Stomach (tissue), 9 donors: Measurements from ENCODE around the gene KRT85. TPM values are rescaled to one million over a fixed set of nuclear protein-coding genes. Genes with fewer than 3 reads are reported as not detected.

Experiments
- DNase-seq, 2 donors: peaks; one replicate each; pipeline versions ENCODE4 v3.0.0 to v3.0.0-alpha.2; 2013 to 2019
- H3K27ac ChIP-seq, 5 donors: fragments of 200-600 bp in 4 of 5; sonication (generic) in 4 of 5; one replicate each; pipeline ENCODE4 v1.5.1; 2013 to 2019; ENCODE audit warnings: mild to moderate bottlenecking in 1 of 5, moderate library complexity in 1 of 5
- H3K27me3 ChIP-seq, 3 donors: fragments of 200-600 bp; sonication (generic); one replicate each; pipeline ENCODE4 v1.5.1; 2017 to 2019; ENCODE audit warnings: mixed run types in 1 of 3
- H3K36me3 ChIP-seq, 4 donors: fragments of 200-600 bp; sonication (generic); 1 replicate in 3 of 4; 2 replicates in 1 of 4; pipeline ENCODE4 v1.5.1; 2016 to 2019
- H3K4me1 ChIP-seq, 4 donors: fragments of 200-600 bp; sonication (generic); one replicate each; pipeline ENCODE4 v1.5.1; 2016 to 2019
- H3K4me3 ChIP-seq, 4 donors: fragments of 200-600 bp; sonication (generic) in 3 of 4; one replicate each; pipeline ENCODE4 v1.5.1; 2016 to 2019; ENCODE audit warnings: mild to moderate bottlenecking in 1 of 4
- H3K9me3 ChIP-seq, 4 donors: fragments of 200-600 bp; sonication (generic); one replicate each; pipeline ENCODE4 v1.5.1; 2016 to 2019
- EP300 ChIP-seq: sonication (generic); formaldehyde crosslinking; IDR thresholded peaks from one replicate; pipeline ENCODE4 v1.6.1; 2017; ENCODE audit warnings: antibody characterized with exemption
- POLR2A ChIP-seq, 4 donors: fragments of 450-650 bp; IDR thresholded peaks; one replicate each; pipeline ENCODE4 v1.6.1; 2016; ENCODE audit warnings: antibody characterized with exemption in 4 of 4, control low read depth in 2 of 4, mild to moderate bottlenecking in 1 of 4, moderate library complexity in 1 of 4
- POLR2AphosphoS5 ChIP-seq, 3 donors: sonication (generic); formaldehyde crosslinking; IDR thresholded peaks; one replicate each; pipeline ENCODE4 v1.6.1; 2016; ENCODE audit warnings: antibody characterized with exemption in 3 of 3
- WGBS, 5 donors: extraction: QIAGEN DNeasy Blood & Tissue Kit in 3 of 5; methylation state at CpG; one replicate each; pipeline versions ENCODE4 v1.1.5 to v1.1.7; 2013 to 2018; 5-methylcytosine and 5-hydroxymethylcytosine counted together
- intact Hi-C: fragments of 100-400 bp; cut with DNase I; formaldehyde crosslinking; loops from one replicate; pipeline ENCODE4 v1.15.1; 2023; ENCODE audit warnings: low total_unique reads
- polyA plus RNA-seq, 3 donors: library from polyadenylated mRNA; stranded (reverse); fragments of 200-250 nt; gene quantifications; one replicate each; pipeline ENCODE4 v1.2.3, GENCODE V29; 2013
- total RNA-seq, 5 donors: library from RNA; depleted of rRNA; stranded (reverse); fragments of >200 nt; gene quantifications; one replicate each; pipeline versions ENCODE4 v1.1.0 to v1.2.3, GENCODE V29; 2014 to 2016
- TF ChIP-seq, protein P1 (sequence below), 7 experiments: fragments of 450-650 bp in 4 of 7; fragments of 200-600 bp in 3 of 7; sonication (generic) in 3 of 7; IDR thresholded peaks; one replicate each; pipeline ENCODE4 v1.5.1; 2016 to 2019; ENCODE audit warnings: antibody characterized with exemption in 7 of 7, control low read depth in 2 of 7, mild to moderate bottlenecking in 1 of 7
- donor health status: healthy with polysubstance abuse.
- donor health status: Bipolar disorder and iron deficiency.
- donor health status: healthy.

The KRT85 gene
- total and polyA plus RNA-seq, 8 donors = not detected

DNA sequence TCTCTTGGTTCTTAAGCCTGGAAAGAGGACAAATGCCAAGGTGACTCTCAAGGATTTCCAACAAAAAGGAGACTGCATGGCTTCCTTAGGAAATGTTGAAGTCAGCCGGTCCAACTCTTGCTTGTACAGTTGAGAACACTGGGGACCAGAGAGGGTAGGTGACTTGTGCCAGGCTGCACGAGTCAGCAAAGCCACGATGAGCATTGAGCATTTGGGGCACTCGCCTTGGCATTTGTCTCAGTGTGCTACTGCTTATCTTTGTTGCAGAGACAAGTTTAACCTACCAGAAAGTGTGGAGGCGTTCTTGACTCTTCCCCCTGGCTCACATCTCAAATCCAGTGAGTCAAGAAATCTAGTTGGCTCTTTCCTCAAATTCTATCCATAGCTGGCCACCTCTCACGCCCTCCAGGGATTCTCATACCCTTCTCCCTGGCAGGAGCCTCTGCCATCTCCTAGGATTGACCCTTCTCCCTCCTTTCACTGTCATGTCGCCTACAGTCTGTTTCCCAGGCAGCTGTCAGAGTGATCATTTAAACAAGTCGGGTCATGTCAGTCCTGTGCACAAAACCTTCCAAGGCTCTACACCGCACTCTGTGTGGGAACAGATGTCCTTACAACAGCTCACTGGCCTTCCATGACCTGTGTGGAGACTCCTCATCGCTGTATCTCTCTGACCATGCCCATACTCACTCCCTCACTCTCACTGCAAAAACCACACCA lies 28.9 kb downstream of the KRT85 start:
- Histone ChIP-seq H3K4me1 (no peaks in the 10 kb centered on the region), H3K27me3 (peaks cover 0 to 3% (median 0%) of the 10 kb centered on the region in 3 donors), H3K27ac (no peak overlapping the region), H3K36me3 (no peaks in the 10 kb centered on the region), H3K9me3 (peaks cover 3 to 17% (median 12%) of the 10 kb centered on the region in 4 donors), H3K4me3 (no peak overlapping the region)
- WGBS, 5 donors = 82 to 88% (median 85%) methylated on average over 10 of the region's 10 CpGs
- intact Hi-C loops = no loop called here
- no peak for DNase-seq
- no peak for TF ChIP-seq POLR2AphosphoS5 (IDR thresholded peaks at IDR 0.05)
- TF ChIP-seq EP300 = no peak
- TF ChIP-seq POLR2A (IDR thresholded peaks at IDR 0.05) = no peak
- TF ChIP-seq, protein P1, sequence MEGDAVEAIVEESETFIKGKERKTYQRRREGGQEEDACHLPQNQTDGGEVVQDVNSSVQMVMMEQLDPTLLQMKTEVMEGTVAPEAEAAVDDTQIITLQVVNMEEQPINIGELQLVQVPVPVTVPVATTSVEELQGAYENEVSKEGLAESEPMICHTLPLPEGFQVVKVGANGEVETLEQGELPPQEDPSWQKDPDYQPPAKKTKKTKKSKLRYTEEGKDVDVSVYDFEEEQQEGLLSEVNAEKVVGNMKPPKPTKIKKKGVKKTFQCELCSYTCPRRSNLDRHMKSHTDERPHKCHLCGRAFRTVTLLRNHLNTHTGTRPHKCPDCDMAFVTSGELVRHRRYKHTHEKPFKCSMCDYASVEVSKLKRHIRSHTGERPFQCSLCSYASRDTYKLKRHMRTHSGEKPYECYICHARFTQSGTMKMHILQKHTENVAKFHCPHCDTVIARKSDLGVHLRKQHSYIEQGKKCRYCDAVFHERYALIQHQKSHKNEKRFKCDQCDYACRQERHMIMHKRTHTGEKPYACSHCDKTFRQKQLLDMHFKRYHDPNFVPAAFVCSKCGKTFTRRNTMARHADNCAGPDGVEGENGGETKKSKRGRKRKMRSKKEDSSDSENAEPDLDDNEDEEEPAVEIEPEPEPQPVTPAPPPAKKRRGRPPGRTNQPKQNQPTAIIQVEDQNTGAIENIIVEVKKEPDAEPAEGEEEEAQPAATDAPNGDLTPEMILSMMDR (IDR thresholded peaks at IDR 0.05) = no peak

DNA sequence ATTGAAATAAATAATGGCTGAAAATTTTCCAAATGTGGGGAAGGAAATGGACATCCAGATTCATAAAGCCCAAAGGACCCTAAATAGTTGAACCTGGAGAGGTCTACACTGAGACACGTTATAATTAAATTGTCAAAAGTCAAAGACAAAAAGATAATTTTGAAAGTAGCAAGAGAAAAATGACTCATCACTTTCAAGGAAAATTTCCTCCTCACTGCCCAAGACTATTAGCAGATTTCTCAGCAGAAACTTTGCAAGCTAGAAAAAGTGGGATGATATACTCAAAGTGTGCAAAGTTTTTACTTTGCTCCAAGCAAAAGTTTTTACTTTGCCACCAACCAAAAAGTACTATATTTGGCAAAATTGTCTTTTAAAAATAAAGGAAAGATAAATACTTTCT lies 30.2 kb downstream of the KRT85 start:
- DNase-seq = no peak
- Histone ChIP-seq H3K36me3 (no peaks in the 10 kb centered on the region), H3K27me3 (peaks cover 0 to 5% (median 0%) of the 10 kb centered on the region in 3 donors), H3K27ac (no peak overlapping the region), H3K9me3 (peaks cover 0 to 14% (median 8%) of the 10 kb centered on the region in 4 donors), H3K4me3 (no peak overlapping the region), H3K4me1 (no peaks in the 10 kb centered on the region)
- TF ChIP-seq EP300 (no peak), POLR2AphosphoS5 (IDR thresholded peaks at IDR 0.05) (no peak), POLR2A (IDR thresholded peaks at IDR 0.05) (no peak)
- TF ChIP-seq, protein P1 (IDR thresholded peaks at IDR 0.05) = no peak
- WGBS, 5 donors = 61 to 79% (median 73%) methylated on average over 1 of the region's 1 CpG
- intact Hi-C loops = no loop called here

DNA sequence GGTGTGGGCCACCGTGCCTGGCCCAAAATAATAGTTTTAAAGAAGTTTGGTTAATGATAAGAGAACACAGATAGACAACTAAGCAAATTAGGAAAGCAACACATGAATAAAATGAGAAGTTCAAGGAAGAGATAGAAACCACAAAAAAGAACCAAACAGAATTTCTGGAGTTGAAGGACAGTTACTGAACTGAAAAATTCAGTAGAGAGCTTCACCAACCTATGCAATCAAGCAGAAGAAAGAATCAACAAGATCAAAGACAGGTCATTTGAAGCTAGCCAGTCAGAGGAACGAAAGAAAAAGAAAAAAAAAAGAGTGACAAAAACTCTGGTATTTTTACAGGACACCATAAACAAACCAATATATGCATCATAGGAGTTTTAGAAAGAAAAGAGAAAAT lies 30.6 kb downstream of the KRT85 start:
- H3K27ac ChIP-seq = no peak overlapping the region
- H3K27me3 ChIP-seq = peaks cover 0 to 5% (median 0%) of the 10 kb centered on the region in 3 donors
- no peak overlapping the region for H3K4me3 ChIP-seq
- intact Hi-C loops = no loop called here
- 51 to 87% (median 70%) methylated on average over 2 of the region's 2 CpGs for WGBS, 5 donors
- no peaks in the 10 kb centered on the region for H3K4me1 ChIP-seq
- TF ChIP-seq, protein P1 (IDR thresholded peaks at IDR 0.05) = no peak
- TF ChIP-seq POLR2AphosphoS5 (IDR thresholded peaks at IDR 0.05) (no peak), POLR2A (IDR thresholded peaks at IDR 0.05) (no peak), EP300 (no peak)
- no peak for DNase-seq
- no peaks in the 10 kb centered on the region for H3K36me3 ChIP-seq
- H3K9me3 ChIP-seq = peaks cover 0 to 14% (median 8%) of the 10 kb centered on the region in 4 donors

DNA sequence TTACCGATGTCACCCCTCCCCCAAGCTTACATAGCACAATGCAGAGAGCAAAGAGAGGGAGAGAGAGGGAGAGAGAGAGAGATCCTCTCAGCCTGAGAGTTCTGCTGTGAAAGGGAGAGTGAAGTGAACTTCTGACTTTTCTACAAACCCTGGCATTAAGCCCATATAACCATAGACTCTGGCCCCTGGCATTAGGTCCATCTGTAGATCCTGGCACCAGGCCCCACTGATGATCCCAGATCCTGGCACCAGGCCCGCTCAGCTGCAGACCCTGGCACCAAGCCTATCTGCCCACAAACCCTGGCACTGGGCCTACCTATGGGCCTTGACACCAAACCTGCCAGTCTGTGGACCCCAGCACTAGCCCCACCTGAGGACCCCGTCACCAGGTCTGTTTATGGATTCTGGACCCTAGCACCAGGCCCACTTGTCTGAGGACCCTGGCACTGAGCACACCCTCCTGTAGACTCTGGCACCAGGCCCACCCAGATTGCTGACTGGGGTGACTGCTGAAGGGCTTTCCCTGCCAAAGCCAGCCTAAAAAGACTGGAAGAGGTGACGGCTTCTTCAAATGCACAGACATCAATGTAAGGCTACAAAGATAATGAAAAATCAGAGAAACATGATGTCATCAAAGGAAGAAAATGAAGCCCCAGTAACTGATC lies 31.6 kb downstream of the KRT85 start:
- DNase-seq = peak in 1 of 2 donors; percentile 43
- H3K9me3 ChIP-seq = peaks cover 0 to 14% (median 8%) of the 10 kb centered on the region in 4 donors
- no peak overlapping the region for H3K4me3 ChIP-seq
- H3K36me3 ChIP-seq = no peaks in the 10 kb centered on the region
- peaks cover 0 to 5% (median 0%) of the 10 kb centered on the region in 3 donors for H3K27me3 ChIP-seq
- intact Hi-C loops = no loop called here
- 57 to 76% (median 67%) methylated on average over 4 of the region's 4 CpGs for WGBS, 5 donors
- H3K27ac ChIP-seq = no peak overlapping the region
- no peaks in the 10 kb centered on the region for H3K4me1 ChIP-seq
- TF ChIP-seq, protein P1 (IDR thresholded peaks at IDR 0.05) = no peak
- TF ChIP-seq POLR2AphosphoS5 (IDR thresholded peaks at IDR 0.05) (no peak), POLR2A (IDR thresholded peaks at IDR 0.05) (no peak), EP300 (no peak)
